ENCODE data around the gene DAP. TPM values are rescaled to one million over a fixed set of nuclear protein-coding genes. Genes with fewer than 3 reads are reported as not detected.

DAP gene
- total and polyA plus RNA-seq, 2 of the 13 experiments (the other 11 are each of a cell fraction or from before 2014, with no cell fraction given): 22.0 to 57.5 TPM

DNA sequence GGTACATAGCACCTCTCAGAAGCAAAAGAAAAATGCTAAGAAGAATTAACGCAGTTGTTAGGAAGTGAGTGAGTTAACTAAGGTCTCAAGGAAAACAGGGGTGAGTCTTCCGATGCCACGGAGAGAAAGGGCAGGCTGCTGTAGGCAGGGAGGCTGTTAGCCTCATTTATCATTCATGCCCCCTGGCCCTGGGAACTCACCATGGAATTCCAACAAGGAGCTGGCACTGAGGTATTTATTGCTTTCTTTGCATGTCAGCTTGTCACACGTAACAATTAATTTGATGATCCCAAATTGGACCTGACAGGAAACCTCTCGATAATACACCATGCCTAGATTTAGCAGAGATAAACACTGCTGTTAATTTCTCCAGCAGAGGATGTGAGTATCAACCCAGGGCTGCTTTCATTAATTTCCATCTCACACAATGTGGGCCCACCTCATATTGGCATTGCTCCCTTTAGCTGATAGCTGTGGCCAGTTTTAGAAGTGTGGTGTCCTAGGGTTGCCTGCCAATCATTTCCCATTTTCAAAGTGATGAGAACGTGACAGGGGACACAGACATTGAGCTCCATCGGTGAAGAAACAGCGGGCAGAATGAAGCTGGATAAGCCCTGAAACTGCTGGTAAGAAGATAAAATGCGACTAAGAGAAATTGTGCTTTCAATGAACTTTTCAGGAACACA is 45.3 kb downstream of the DAP start:
- Histone ChIP-seq H3K9me3 (ENCODE audit: low read length) (no peaks in the 10 kb centered on the region), H3K4me3 (replicated peaks in 1 of 3; ENCODE audit: insufficient read depth in 1 of 3, low read depth in 2 of 3, low read length in 3 of 3) (no peak overlapping the region), H3K4me1 (ENCODE audit: insufficient read depth, low read length) (no peaks in the 10 kb centered on the region), H4K20me1 (ENCODE audit: insufficient read depth, low read length) (peaks cover 13% of the 10 kb centered on the region; the same call in 1 of the 2 replicates), H3K36me3 (replicated peaks in 1 of 2; ENCODE audit: control insufficient read depth in 1 of 2, insufficient read depth in 2 of 2, low read length in 2 of 2) (peaks cover 9 to 71% of the 10 kb centered on the region in 2 experiments), H3K4me2 (ENCODE audit: low read depth, low read length) (no peak overlapping the region), H3K9ac (ENCODE audit: insufficient read depth, low read depth, low read length) (no peak overlapping the region), H3K27me3 (ENCODE audit: control insufficient read depth in 1 of 2, insufficient read depth in 2 of 2, low read length in 2 of 2) (no peaks in the 10 kb centered on the region), H2AFZ (ENCODE audit: low read length) (no peak overlapping the region), H3K27ac (ENCODE audit: extremely low read length, insufficient read depth, low read length) (no peak overlapping the region), H3K79me2 (ENCODE audit: insufficient read depth, low read length) (peaks cover 2% of the 10 kb centered on the region)
- ChIA-PET CTCF (ENCODE audit: low intra/inter-chr PET ratio, low total read pairs) (no interaction called here), POLR2A (no interaction called here)
- intact Hi-C loops (cut with micrococcal nuclease; ENCODE audit: unreplicated experiment) (no loop called here), in situ Hi-C loops (cut with HindIII; ENCODE audit: extremely low pct_ligation_motif_present, low pct_unique_long_range_greater_than_20kb) (no loop called here)
- BruUV-seq (replicated peaks): no TSS peak
- 99% methylated on average over 9 of the region's 9 CpGs for WGBS (ENCODE audit: low lambda C conversion rate)
- FAIRE-seq (no peak), ATAC-seq (no peak), DNase-seq (ENCODE audit: low spot score) (no peak)
- no peak for TF ChIP-seq TSC22D2 (CRISPR knock-in tag; IDR thresholded peaks at IDR 0.05; ENCODE audit: borderline replicate concordance)
- no peak for TF ChIP-seq REPIN1 (CRISPR knock-in tag; IDR thresholded peaks at IDR 0.05; ENCODE audit: borderline replicate concordance, low read depth)
- no peak for TF ChIP-seq ZNF766 (CRISPR knock-in tag; IDR thresholded peaks at IDR 0.05; ENCODE audit: borderline replicate concordance)
- TF ChIP-seq ZNF629 (CRISPR knock-in tag; conservative IDR thresholded peaks at IDR 0.05): no peak
- no peak for TF ChIP-seq SRSF4 (IDR thresholded peaks at IDR 0.05; ENCODE audit: low read depth, low read length, poor library complexity, severe bottlenecking)
- TF ChIP-seq ZNF431 (CRISPR knock-in tag; IDR thresholded peaks at IDR 0.05; ENCODE audit: borderline replicate concordance, low read depth): no peak
- TF ChIP-seq, protein P1, sequence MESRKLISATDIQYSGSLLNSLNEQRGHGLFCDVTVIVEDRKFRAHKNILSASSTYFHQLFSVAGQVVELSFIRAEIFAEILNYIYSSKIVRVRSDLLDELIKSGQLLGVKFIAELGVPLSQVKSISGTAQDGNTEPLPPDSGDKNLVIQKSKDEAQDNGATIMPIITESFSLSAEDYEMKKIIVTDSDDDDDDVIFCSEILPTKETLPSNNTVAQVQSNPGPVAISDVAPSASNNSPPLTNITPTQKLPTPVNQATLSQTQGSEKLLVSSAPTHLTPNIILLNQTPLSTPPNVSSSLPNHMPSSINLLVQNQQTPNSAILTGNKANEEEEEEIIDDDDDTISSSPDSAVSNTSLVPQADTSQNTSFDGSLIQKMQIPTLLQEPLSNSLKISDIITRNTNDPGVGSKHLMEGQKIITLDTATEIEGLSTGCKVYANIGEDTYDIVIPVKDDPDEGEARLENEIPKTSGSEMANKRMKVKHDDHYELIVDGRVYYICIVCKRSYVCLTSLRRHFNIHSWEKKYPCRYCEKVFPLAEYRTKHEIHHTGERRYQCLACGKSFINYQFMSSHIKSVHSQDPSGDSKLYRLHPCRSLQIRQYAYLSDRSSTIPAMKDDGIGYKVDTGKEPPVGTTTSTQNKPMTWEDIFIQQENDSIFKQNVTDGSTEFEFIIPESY (CRISPR knock-in tag; IDR thresholded peaks at IDR 0.05): no peak
- no peak for TF ChIP-seq CHCHD3 (CRISPR knock-in tag; IDR thresholded peaks at IDR 0.05)
- TF ChIP-seq HNRNPK (IDR thresholded peaks at IDR 0.05; ENCODE audit: low read depth, low read length, poor library complexity, severe bottlenecking): no peak

All from HepG2 (cell line).